HG02885 (cell line): Measurements from ENCODE around the gene SLC6A6.

ENCODE experiments used
- ATAC-seq: cut with Tn5 transposase; IDR thresholded peaks from one replicate; pipeline ENCODE4 v1.9.1; 2021; ENCODE audit warnings: mild to moderate bottlenecking; ENCODE audit not compliant: unreplicated experiment, poor library complexity

The SLC6A6 gene

GRCh38 chr3:14414846-14415464 is 12.5 kb downstream of the SLC6A6 start:
- no peak for ATAC-seq

- no peak for ATAC-seq
Observed at GRCh38 chr3:14415501-14415900, 13.1 kb downstream of the SLC6A6 start.

- no peak for ATAC-seq
Observed at GRCh38 chr3:14416453-14416852, 14.0 kb downstream of the SLC6A6 start.

- no peak for ATAC-seq
Observed at GRCh38 chr3:14418296-14419250, 16.2 kb downstream of the SLC6A6 start.

- ATAC-seq: no peak
Observed at GRCh38 chr3:14422016-14422963, 19.9 kb downstream of the SLC6A6 start.

- ATAC-seq: no peak
Observed at GRCh38 chr3:14423197-14423743, 20.9 kb downstream of the SLC6A6 start.

GRCh38 chr3:14423963-14424362 is 21.6 kb downstream of the SLC6A6 start:
- no peak for ATAC-seq

GRCh38 chr3:14424711-14425580 is 22.5 kb downstream of the SLC6A6 start:
- no peak for ATAC-seq

GRCh38 chr3:14425581-14426304 is 23.3 kb downstream of the SLC6A6 start:
- peak; percentile 56 for ATAC-seq

GRCh38 chr3:14426305-14426620 is 23.9 kb downstream of the SLC6A6 start:
- no peak for ATAC-seq

GRCh38 chr3:14428087-14429033 is 26.0 kb downstream of the SLC6A6 start:
- no peak for ATAC-seq

- no peak for ATAC-seq
Observed at GRCh38 chr3:14429237-14429636, 26.8 kb downstream of the SLC6A6 start.

GRCh38 chr3:14429640-14430039 is 27.2 kb downstream of the SLC6A6 start:
- no peak for ATAC-seq

GRCh38 chr3:14430053-14430452 is 27.6 kb downstream of the SLC6A6 start:
- no peak for ATAC-seq

- ATAC-seq: no peak
Observed at GRCh38 chr3:14430706-14431451, 28.5 kb downstream of the SLC6A6 start.

- ATAC-seq: peak; percentile 38
Observed at GRCh38 chr3:14431452-14431916, 29.1 kb downstream of the SLC6A6 start.
